BE2C (cell line): ENCODE measurements around the gene HAL.
"Not testable (repeated sequence)": the region's sequence is repeated elsewhere in the genome, so short reads cannot be mapped to it uniquely, and the experiment has no call there.

Source experiments
- DNase-seq: peaks from one replicate; pipeline ENCODE4 v3.0.0-alpha.2; 2020
- H3K27me3 ChIP-seq: fragments of 250-450 bp; sonication (Bioruptor Pico); 2 replicates; pipeline ENCODE4 v1.5.1; 2020; ENCODE audit warnings: mild to moderate bottlenecking
- H3K36me3 ChIP-seq: fragments of 250-450 bp; sonication (Bioruptor Pico); 2 replicates; pipeline ENCODE4 v1.5.1; 2020; ENCODE audit warnings: mild to moderate bottlenecking
- H3K4me1 ChIP-seq: fragments of 250-450 bp; sonication (Bioruptor Pico); 2 replicates; pipeline ENCODE4 v1.5.1; 2020
- H3K4me3 ChIP-seq: 2 replicates; pipeline ENCODE4 v1.5.1; 2011; ENCODE audit warnings: low read depth, low read length
- H3K9me3 ChIP-seq: fragments of 250-450 bp; sonication (Bioruptor Pico); 2 replicates; pipeline ENCODE4 v1.5.1; 2020
- CTCF ChIP-seq: IDR thresholded peaks from 2 replicates; pipeline ENCODE4 v1.5.1; 2012; ENCODE audit warnings: mild to moderate bottlenecking, low read depth, low read length

The HAL gene

GRCh38 chr12:95975491-95975890, 20.7 kb downstream of the HAL start:
- peaks cover 5% of the 10 kb centered on the region for H3K27me3 ChIP-seq
- no peak for TF ChIP-seq CTCF
- no peaks in the 10 kb centered on the region for H3K9me3 ChIP-seq
- no peak for DNase-seq
- H3K4me1 ChIP-seq: no peaks in the 10 kb centered on the region
- no peak overlapping the region for H3K4me3 ChIP-seq
- no peaks in the 10 kb centered on the region for H3K36me3 ChIP-seq

- no peaks in the 10 kb centered on the region for H3K4me1 ChIP-seq
- TF ChIP-seq CTCF: no peak
- no peaks in the 10 kb centered on the region for H3K36me3 ChIP-seq
- no peaks in the 10 kb centered on the region for H3K9me3 ChIP-seq
- peaks cover 5% of the 10 kb centered on the region; the same call in 1 of the 2 replicates for H3K27me3 ChIP-seq
- no peak for DNase-seq
- no peak overlapping the region for H3K4me3 ChIP-seq
Measured at GRCh38 chr12:95974358-95974757, 21.8 kb downstream of the HAL start.

- DNase-seq: no peak
- Histone ChIP-seq H3K4me3 (no peak overlapping the region), H3K27me3 (peaks cover 5% of the 10 kb centered on the region; the same call in 1 of the 2 replicates), H3K4me1 (no peaks in the 10 kb centered on the region), H3K9me3 (no peaks in the 10 kb centered on the region), H3K36me3 (no peaks in the 10 kb centered on the region)
- TF ChIP-seq CTCF: no peak
Measured at GRCh38 chr12:95972832-95973456, 23.2 kb downstream of the HAL start.

GRCh38 chr12:95970905-95971304, 25.2 kb downstream of the HAL start:
- H3K27me3 ChIP-seq: no peaks in the 10 kb centered on the region
- H3K36me3 ChIP-seq: no peaks in the 10 kb centered on the region
- no peak overlapping the region for H3K4me3 ChIP-seq
- no peak for DNase-seq
- no peaks in the 10 kb centered on the region for H3K4me1 ChIP-seq
- H3K9me3 ChIP-seq: no peaks in the 10 kb centered on the region
- TF ChIP-seq CTCF: no peak

GRCh38 chr12:95969116-95969515, 27.0 kb downstream of the HAL start:
- H3K27me3 ChIP-seq, DNase-seq, H3K4me1 ChIP-seq, H3K9me3 ChIP-seq, H3K36me3 ChIP-seq, H3K4me3 ChIP-seq: not testable (repeated sequence)

- TF ChIP-seq CTCF: no peak
- no peak for DNase-seq
- H3K4me1 ChIP-seq: no peaks in the 10 kb centered on the region
- no peaks in the 10 kb centered on the region for H3K27me3 ChIP-seq
- no peaks in the 10 kb centered on the region for H3K36me3 ChIP-seq
- H3K9me3 ChIP-seq: no peaks in the 10 kb centered on the region
- no peak overlapping the region for H3K4me3 ChIP-seq
Measured at GRCh38 chr12:95967301-95967700, 28.8 kb downstream of the HAL start.
